ENCODE data around the gene AOPEP. TPM values are rescaled to one million over a fixed set of nuclear protein-coding genes. Genes with fewer than 3 reads are reported as not detected.

Gene AOPEP
- total and polyA plus RNA-seq, 7 donors: 28.0 to 490 (median 184) TPM

- peak; percentile 94 for DNase-seq
- peaks cover 0 to 28% (median 10%) of the 10 kb centered on the region in 4 donors for H3K4me1 ChIP-seq
- intact Hi-C loops (cut with DNase I): loop anchor here (1.0 to 5.0 kb wide), 4 partner anchors 125 to 447 kb away; no protein-coding TSS in a partner anchor
- no peaks in the 10 kb centered on the region for H3K9me3 ChIP-seq
- H3K27me3 ChIP-seq: no peaks in the 10 kb centered on the region
- peak overlapping the region in 3 of 4 donors; percentile 3 to 62 (median 5) for H3K27ac ChIP-seq
- WGBS, 2 donors: 34 to 41% methylated on average over 35 of the region's 35 CpGs
- TF ChIP-seq POLR2AphosphoS5 (IDR thresholded peaks at IDR 0.05): peak in 3 of 4 donors; percentile 34 to 49 (median 43)
- no peak for TF ChIP-seq EP300 (IDR thresholded peaks at IDR 0.05)
- peak; percentile 91 to 98 (median 96) for TF ChIP-seq CTCF (IDR thresholded peaks at IDR 0.05)
- no peaks in the 10 kb centered on the region for H3K36me3 ChIP-seq
- peak overlapping the region; percentile 14 to 48 (median 34) for H3K4me3 ChIP-seq
Measured at GRCh38 chr9:95127249-95128176, 401.0 kb downstream of the AOPEP start.

- DNase-seq: no peak
- no peak for TF ChIP-seq CTCF (IDR thresholded peaks at IDR 0.05)
- TF ChIP-seq POLR2A (IDR thresholded peaks at IDR 0.05): no peak
- TF ChIP-seq EP300 (IDR thresholded peaks at IDR 0.05): no peak
- no peak for TF ChIP-seq POLR2AphosphoS5 (IDR thresholded peaks at IDR 0.05)
- intact Hi-C loops (cut with DNase I): loop anchor here (2.0 to 5.0 kb wide), 3 partner anchors 126 to 447 kb away; no protein-coding TSS in a partner anchor
- Histone ChIP-seq H3K4me1 (peaks cover 0 to 28% (median 10%) of the 10 kb centered on the region in 4 donors), H3K9me3 (no peaks in the 10 kb centered on the region), H3K27ac (no peak overlapping the region), H3K4me3 (no peak overlapping the region), H3K36me3 (no peaks in the 10 kb centered on the region), H3K27me3 (no peaks in the 10 kb centered on the region)
- WGBS, 2 donors: 88 to 91% methylated on average over 4 of the region's 4 CpGs
Measured at GRCh38 chr9:95128177-95128524, 401.7 kb downstream of the AOPEP start.

GRCh38 chr9:95129476-95130291, 403.2 kb downstream of the AOPEP start:
- no peak overlapping the region for H3K4me3 ChIP-seq
- intact Hi-C loops (cut with DNase I): loop anchor here (2.0 to 5.0 kb wide), 3 partner anchors 127 to 449 kb away; no protein-coding TSS in a partner anchor
- no peaks in the 10 kb centered on the region for H3K36me3 ChIP-seq
- H3K9me3 ChIP-seq: no peaks in the 10 kb centered on the region
- H3K4me1 ChIP-seq: peaks cover 0 to 23% (median 10%) of the 10 kb centered on the region in 4 donors
- 61 to 81% methylated on average over 8 of the region's 8 CpGs for whole genome bisulfite sequencing, 2 donors
- H3K27ac ChIP-seq: no peak overlapping the region
- no peaks in the 10 kb centered on the region for H3K27me3 ChIP-seq
- peak; percentile 32 for DNase-seq
- TF ChIP-seq POLR2A (IDR thresholded peaks at IDR 0.05) (no peak), EP300 (IDR thresholded peaks at IDR 0.05) (no peak), CTCF (IDR thresholded peaks at IDR 0.05) (no peak), POLR2AphosphoS5 (IDR thresholded peaks at IDR 0.05) (no peak)

- H3K9me3 ChIP-seq: no peaks in the 10 kb centered on the region
- H3K4me1 ChIP-seq: peaks cover 0 to 23% (median 10%) of the 10 kb centered on the region in 4 donors
- no peaks in the 10 kb centered on the region for H3K27me3 ChIP-seq
- H3K36me3 ChIP-seq: no peaks in the 10 kb centered on the region
- WGBS, 2 donors: 67 to 70% methylated on average over 5 of the region's 5 CpGs
- no peak for TF ChIP-seq POLR2A (IDR thresholded peaks at IDR 0.05)
- TF ChIP-seq POLR2AphosphoS5 (IDR thresholded peaks at IDR 0.05): no peak
- no peak for TF ChIP-seq CTCF (IDR thresholded peaks at IDR 0.05)
- TF ChIP-seq EP300 (IDR thresholded peaks at IDR 0.05): no peak
- intact Hi-C loops (cut with DNase I): no loop called here
- no peak for DNase-seq
- H3K27ac ChIP-seq: no peak overlapping the region
- no peak overlapping the region for H3K4me3 ChIP-seq
Measured at GRCh38 chr9:95130484-95130883, 404.0 kb downstream of the AOPEP start.

All from sigmoid colon (tissue), 7 donors.